ENCODE measurements around the gene TOR4A. TPM values are rescaled to one million over a fixed set of nuclear protein-coding genes. Genes with fewer than 3 reads are reported as not detected.

The TOR4A gene
- total RNA-seq, 1 donor from 2014 or later, result 16.3 TPM

DNA sequence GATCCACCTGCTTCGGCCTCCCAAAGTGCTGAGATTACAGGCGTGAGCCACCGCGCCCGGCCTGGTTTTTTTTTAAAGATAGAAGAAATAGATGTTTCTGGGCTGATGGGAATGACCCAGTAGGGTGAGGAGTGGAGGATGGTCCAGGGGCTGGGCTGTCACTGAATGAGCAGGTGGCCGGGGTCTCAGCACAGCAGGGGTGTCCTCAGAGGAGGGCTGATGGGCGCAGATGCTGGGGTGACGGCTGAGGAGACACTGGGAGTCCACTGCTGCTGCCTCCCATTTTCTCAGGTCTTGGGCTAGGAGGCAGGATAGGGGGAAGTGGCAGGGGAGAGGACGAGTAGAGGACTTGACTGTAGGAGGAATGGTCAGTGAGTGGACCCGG lies 2.3 kb upstream of the TOR4A start:
- intact Hi-C loops (cut with micrococcal nuclease), result no loop called here
- no peak for TF ChIP-seq CTCF (IDR thresholded peaks at IDR 0.05; ENCODE audit: borderline replicate concordance)
- peaks cover 7% of the 10 kb centered on the region for H3K27me3 ChIP-seq (ENCODE audit: low read depth)
- peak overlapping the region; percentile 99 for H3K27ac ChIP-seq (replicated peaks)
- DNase-seq, result no peak
- H3K36me3 ChIP-seq, result peaks cover 41% of the 10 kb centered on the region
- no peaks in the 10 kb centered on the region for H3K9me3 ChIP-seq (replicated peaks)
- peaks cover 96% of the 10 kb centered on the region for H3K4me1 ChIP-seq
- no peak overlapping the region for H3K4me3 ChIP-seq

- Histone ChIP-seq H3K36me3 (peaks cover 39% of the 10 kb centered on the region), H3K4me3 (peak overlapping the region; percentile 73), H3K9me3 (replicated peaks) (no peaks in the 10 kb centered on the region), H3K4me1 (peaks cover 96% of the 10 kb centered on the region), H3K27ac (replicated peaks) (peak overlapping the region; percentile 99), H3K27me3 (ENCODE audit: low read depth) (peaks cover 7% of the 10 kb centered on the region)
- intact Hi-C loops (cut with micrococcal nuclease), result no loop called here
- no peak for DNase-seq
- no peak for TF ChIP-seq CTCF (IDR thresholded peaks at IDR 0.05; ENCODE audit: borderline replicate concordance)
Measured at GRCh38 chr9:137275588-137276472, 1.7 kb upstream of the TOR4A start.

GRCh38 chr9:137276473-137277328 lies 825 bp upstream of the TOR4A start:
- no peak for TF ChIP-seq CTCF (IDR thresholded peaks at IDR 0.05; ENCODE audit: borderline replicate concordance)
- peaks cover 36% of the 10 kb centered on the region for H3K36me3 ChIP-seq
- DNase-seq, result peak; percentile 89
- H3K27ac ChIP-seq (replicated peaks), result peak overlapping the region; percentile 99
- H3K4me1 ChIP-seq, result peaks cover 94% of the 10 kb centered on the region
- intact Hi-C loops (cut with micrococcal nuclease), result no loop called here
- H3K27me3 ChIP-seq (ENCODE audit: low read depth), result peaks cover 7% of the 10 kb centered on the region
- peak overlapping the region; percentile 73 for H3K4me3 ChIP-seq
- H3K9me3 ChIP-seq (replicated peaks), result no peaks in the 10 kb centered on the region

DNA sequence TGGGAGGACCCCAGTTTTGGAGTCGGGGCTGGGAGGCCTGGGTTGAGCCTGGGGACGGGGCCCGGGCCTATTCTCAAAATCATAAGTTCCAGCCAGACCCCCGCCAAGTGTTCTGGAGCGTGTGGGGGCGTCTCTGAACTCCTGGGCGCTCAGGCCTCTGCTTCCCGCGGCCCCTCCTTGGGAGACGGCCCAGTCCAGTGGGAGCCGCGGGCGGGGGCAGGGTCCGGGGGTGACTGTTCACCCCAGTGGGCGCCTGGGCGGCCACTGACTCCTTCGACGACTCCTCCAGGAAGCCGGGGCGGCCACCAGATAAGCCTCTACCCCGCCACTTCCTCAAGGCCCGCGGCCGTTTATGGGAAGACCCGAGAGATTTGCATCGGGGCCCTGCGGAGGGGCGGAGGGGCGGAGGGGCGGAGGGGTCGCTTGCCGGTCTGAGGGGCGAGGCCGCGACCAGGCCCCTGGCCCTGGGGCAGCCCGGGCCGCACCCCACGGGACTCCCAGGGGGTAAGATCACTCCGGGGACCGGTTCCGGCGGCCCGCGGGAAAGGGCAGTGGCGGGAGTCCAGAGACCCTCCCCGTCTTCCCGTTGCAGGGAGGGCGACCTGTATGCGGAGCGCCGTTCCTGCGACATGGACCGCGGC lies 655 bp downstream of the TOR4A start:
- intact Hi-C loops (cut with micrococcal nuclease), result no loop called here
- Histone ChIP-seq H3K9me3 (replicated peaks) (no peaks in the 10 kb centered on the region), H3K4me3 (peak overlapping the region; percentile 73), H3K4me1 (peaks cover 81% of the 10 kb centered on the region), H3K36me3 (peaks cover 28% of the 10 kb centered on the region), H3K27ac (replicated peaks) (peak overlapping the region; percentile 99), H3K27me3 (ENCODE audit: low read depth) (peaks cover 7% of the 10 kb centered on the region)
- no peak for DNase-seq
- no peak for TF ChIP-seq CTCF (IDR thresholded peaks at IDR 0.05; ENCODE audit: borderline replicate concordance)
